MG63 (cell line): ENCODE data around the gene GSE1. TPM values are rescaled to one million over a fixed set of nuclear protein-coding genes. Genes with fewer than 3 reads are reported as not detected.

Experiments
- DNase-seq: peaks from one replicate; pipeline ENCODE4 v3.0.0-alpha.2; 2020
- H3K27me3 ChIP-seq: fragments of 250-450 bp; sonication (Bioruptor Pico); 2 replicates; pipeline ENCODE4 v1.5.1; 2020; ENCODE audit warnings: mild to moderate bottlenecking, moderate library complexity
- H3K36me3 ChIP-seq: fragments of 250-450 bp; sonication (Bioruptor Pico); 2 replicates; pipeline ENCODE4 v1.5.1; 2020; ENCODE audit warnings: mild to moderate bottlenecking, moderate library complexity
- H3K4me3 ChIP-seq: fragments of 250-450 bp; sonication (Bioruptor Pico); 2 replicates; pipeline ENCODE4 v1.5.1; 2020; ENCODE audit warnings: mild to moderate bottlenecking, moderate library complexity
- H3K9me3 ChIP-seq: fragments of 250-450 bp; sonication (Bioruptor Pico); 2 replicates; pipeline ENCODE4 v1.5.1; 2020; ENCODE audit warnings: mild to moderate bottlenecking, moderate library complexity
- total RNA-seq: library from RNA; depleted of rRNA; stranded (reverse); fragments of >200 nt; shearing (Covaris generic); gene quantifications from 2 replicates; pipeline ENCODE4 v1.2.3, GENCODE V29; 2014; ENCODE audit warnings: low replicate concordance

The GSE1 gene
- total RNA-seq, 1 experiment from 2014 or later, result 19.1 TPM

DNA sequence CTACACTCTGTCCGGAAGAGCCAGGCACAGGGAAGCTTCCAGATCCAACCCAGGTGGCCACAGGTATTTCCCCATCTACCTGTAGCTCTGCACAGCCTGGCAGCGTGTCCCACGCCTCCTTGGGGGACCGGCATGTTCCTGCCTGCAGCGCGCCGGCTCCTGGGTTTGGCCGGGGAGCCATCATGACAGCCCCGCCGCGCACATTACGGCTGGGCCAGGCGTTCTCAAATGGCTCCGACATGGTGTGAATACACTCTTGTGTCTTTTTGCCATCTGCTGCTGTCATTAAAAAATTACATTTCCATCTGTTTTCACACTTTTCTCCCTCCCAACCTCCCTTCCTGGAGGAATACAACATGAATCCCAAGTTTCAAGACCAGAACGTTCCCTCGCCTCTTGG, 83.7 kb downstream of the GSE1 start:
- no peak for DNase-seq
- H3K36me3 ChIP-seq, result no peaks in the 10 kb centered on the region
- H3K4me3 ChIP-seq, result no peak overlapping the region
- H3K9me3 ChIP-seq, result no peaks in the 10 kb centered on the region
- no peaks in the 10 kb centered on the region for H3K27me3 ChIP-seq

DNA sequence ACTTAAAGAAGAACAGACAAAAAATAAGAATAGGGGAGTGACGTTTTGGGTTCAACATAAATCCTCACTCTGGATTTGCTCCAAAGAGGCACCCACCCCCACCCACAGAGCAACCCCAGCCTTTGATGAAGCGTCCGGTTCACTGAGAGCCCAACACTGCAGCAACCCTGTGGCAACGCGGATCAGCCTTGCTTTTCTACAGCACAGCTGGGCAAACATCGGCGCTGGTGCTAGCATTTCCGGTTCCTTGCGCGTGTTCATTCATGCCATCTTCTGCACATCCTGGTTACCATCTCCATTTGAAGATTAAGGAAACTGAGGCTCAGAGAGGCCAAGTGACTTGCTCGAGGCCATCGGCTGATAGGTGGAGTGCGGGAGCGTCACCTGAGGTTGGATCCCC, 84.3 kb downstream of the GSE1 start:
- H3K9me3 ChIP-seq, result no peaks in the 10 kb centered on the region
- no peak overlapping the region for H3K4me3 ChIP-seq
- no peaks in the 10 kb centered on the region for H3K27me3 ChIP-seq
- DNase-seq, result no peak
- H3K36me3 ChIP-seq, result no peaks in the 10 kb centered on the region

DNA sequence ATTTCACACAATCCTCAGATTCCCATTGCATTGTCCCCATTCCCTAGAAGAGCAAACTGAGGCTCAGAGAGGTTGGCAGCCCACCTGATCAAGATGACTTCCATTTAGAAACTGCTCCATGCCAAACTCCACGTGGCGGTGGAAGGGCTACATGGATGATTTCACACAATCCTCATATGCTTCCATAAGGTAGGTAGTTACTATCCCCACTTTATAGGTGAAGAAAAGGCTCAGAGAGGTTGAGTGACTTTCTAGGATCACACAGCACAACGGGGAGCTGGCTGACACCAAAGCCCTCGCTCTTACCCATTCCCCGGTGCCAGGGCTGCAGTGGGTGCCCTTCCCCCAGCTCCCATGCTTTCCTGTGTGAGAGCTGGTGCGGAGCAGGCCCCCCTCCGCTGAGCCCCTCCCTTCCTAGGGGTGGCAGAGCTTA, 85.4 kb downstream of the GSE1 start:
- Histone ChIP-seq H3K36me3 (no peaks in the 10 kb centered on the region), H3K4me3 (no peak overlapping the region), H3K9me3 (no peaks in the 10 kb centered on the region), H3K27me3 (no peaks in the 10 kb centered on the region)
- DNase-seq, result no peak

DNA sequence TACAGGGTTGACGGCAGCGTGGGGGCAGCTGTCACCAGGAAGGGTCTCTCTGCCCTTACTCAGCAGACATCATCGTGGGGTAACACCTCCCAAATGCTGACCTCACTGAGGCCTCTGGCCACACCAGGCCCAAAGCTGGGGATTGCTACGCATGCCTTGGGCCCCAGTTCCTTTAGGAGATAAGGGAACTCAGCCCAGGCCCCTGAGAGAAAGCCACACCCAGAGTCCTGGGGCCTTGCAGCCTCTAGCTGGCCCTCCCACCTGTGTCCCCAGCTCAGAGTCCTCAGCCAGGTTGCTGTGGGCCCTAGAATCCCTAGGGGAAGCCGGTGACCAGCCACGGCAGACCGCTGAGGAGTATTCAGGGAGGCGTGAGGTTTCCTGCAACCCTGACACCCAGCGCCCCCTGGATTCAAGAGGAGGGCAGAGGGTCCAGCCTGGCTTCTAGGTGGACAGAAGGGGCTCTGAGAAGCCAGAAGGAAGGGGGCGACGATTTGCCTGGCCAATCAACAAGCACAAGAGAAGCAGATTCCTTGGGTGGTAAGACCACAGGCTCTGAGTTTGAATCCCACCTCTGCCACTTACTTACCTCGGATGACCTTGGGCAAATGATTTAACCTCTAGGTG, 85.9 kb downstream of the GSE1 start:
- H3K27me3 ChIP-seq, result no peaks in the 10 kb centered on the region
- no peaks in the 10 kb centered on the region for H3K36me3 ChIP-seq
- no peak overlapping the region for H3K4me3 ChIP-seq
- no peaks in the 10 kb centered on the region for H3K9me3 ChIP-seq
- no peak for DNase-seq

DNA sequence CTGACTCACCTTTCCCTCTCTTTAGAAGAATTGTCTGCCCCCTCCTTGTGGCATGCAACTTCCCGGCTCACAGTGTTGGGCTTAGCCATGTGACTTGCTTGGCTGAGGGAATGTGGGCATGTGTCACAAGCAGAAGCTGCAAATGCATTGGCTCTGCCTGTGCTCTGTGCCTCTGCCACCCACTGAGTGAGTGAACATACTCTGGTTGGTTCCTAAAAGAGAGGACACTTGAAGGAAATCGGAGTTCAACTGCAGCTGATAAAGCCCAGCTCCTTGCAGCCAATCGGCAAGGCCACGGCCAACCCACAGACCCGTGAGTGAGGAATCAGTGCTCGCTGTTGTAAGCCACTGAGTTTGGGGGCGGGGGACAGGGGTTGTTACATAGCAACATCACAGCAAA, 86.5 kb downstream of the GSE1 start:
- peak; percentile 51 for DNase-seq
- H3K4me3 ChIP-seq, result no peak overlapping the region
- no peaks in the 10 kb centered on the region for H3K9me3 ChIP-seq
- H3K27me3 ChIP-seq, result no peaks in the 10 kb centered on the region
- no peaks in the 10 kb centered on the region for H3K36me3 ChIP-seq

DNA sequence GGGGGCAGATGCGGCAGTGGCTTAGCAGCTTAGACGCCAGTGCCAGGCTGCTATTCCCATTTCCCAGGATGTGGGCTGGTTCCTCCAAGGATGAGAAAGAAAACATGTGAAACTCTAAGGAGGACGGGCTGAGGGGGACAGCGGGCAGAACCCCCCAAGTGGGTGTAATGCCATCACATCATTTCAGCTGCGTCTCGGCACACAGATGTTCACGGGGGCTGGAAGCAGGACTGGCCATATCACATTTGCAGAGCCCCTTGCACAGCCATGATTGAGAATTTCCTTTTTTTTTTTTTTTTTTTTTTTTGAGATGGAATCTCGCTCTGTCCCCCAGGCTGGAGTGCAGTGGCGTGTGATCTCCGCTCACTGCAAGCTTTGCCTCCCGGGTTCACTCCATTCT, 90.9 kb downstream of the GSE1 start:
- Histone ChIP-seq H3K27me3 (no peaks in the 10 kb centered on the region), H3K9me3 (no peaks in the 10 kb centered on the region), H3K36me3 (no peaks in the 10 kb centered on the region), H3K4me3 (no peak overlapping the region)
- DNase-seq, result no peak

DNA sequence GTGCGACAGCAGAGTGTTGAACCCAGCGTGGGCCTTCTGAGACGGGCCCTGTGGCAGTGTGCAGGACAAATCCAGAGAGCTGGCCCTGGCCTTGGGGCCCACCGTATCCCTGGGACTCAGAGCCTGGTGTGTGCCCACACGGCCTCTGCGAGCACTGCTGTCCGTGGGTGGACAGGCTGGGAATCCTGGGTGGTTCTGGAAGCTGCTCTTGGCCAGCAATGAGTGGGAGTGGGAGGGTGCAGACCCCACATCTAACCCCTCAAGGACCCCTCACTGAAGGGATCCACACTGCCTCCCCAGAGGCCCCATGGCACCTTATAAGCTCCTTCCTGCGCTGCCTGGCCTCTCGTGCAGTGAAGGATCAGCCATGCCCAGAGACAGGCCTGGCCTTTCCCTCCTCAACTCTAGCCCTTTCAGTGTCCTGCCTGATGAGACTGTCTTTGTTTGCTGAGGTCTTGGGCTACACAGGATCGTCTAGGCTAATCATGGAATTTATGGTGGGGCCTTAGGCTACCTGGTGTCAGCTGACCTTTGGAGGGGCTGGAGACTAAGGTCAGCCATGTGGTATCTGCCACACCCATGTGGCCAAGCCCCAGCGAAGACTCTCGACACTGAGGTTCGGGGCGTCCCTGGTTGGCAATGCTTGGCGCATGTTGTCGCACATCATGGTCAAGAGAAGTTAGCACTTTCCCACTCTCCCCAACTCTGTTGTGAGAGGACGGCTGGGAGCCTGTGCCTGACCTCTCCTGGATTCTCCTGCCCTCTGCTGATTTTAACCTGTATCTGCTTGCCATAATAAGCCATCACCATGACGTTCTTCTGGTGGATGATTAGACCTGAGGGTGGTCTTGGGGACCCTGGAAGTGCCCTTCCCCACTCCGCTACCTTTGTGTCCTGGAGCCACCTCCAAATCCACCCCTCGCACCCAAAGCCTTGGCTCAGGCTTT, 92.1 kb downstream of the GSE1 start:
- no peak overlapping the region for H3K4me3 ChIP-seq
- no peak for DNase-seq
- H3K36me3 ChIP-seq, result no peaks in the 10 kb centered on the region
- no peaks in the 10 kb centered on the region for H3K9me3 ChIP-seq
- H3K27me3 ChIP-seq, result no peaks in the 10 kb centered on the region

DNA sequence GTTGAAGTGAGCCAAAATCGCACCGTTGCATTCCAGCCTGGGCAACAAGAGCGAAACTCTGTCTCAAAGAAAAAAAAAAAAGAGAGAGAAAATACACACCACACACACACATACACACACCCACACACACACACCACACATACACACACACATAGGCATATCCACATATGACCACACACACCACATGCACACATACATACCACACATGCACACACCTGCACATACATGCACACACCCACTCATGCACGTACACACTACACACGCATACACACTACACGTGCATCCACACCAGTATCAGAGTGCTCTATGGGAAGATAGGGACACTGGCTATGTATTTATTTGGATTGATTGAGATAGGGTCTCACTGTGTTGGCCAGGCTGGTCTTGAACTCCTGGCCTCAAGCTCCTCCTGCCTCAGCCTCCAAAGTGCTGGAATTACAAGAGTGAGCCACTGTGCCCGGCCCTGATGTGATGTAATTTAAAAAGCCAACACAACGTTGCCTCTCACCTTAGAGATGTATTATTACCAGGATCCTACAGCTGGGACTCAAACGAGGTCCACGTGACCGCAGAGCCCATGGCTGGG, 93.4 kb downstream of the GSE1 start:
- no peaks in the 10 kb centered on the region for H3K27me3 ChIP-seq
- no peaks in the 10 kb centered on the region for H3K9me3 ChIP-seq
- no peak overlapping the region for H3K4me3 ChIP-seq
- H3K36me3 ChIP-seq, result no peaks in the 10 kb centered on the region
- no peak for DNase-seq

DNA sequence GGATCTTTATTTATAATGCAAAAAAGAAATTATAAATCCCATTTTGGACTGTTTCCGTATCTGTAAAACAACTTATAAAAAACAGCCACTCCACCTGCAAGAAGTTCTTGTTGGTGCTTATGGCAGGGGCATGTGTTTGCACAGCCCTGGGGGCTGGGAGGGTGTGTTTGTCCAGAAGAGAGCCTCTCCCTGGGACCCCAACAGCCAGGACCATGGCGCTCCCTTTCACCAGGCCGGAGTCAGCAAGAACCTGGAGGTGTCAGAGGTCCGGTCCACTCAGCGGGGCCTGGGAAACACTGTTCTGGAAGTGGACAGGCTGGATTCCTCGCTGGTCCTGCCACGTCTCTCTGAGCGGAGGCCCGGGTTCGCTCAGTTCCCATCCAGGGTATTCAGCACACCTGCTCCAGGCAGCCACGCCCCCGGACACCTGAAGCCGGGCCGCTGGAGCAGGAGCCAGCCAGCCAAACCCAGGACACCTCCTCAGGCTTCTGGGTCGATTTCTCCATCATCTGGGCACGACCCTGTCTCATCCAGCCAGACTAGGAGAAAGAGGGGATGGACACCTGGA, 94.5 kb downstream of the GSE1 start:
- Histone ChIP-seq H3K36me3 (no peaks in the 10 kb centered on the region), H3K4me3 (no peak overlapping the region), H3K27me3 (no peaks in the 10 kb centered on the region), H3K9me3 (no peaks in the 10 kb centered on the region; the same call in 1 of the 2 replicates)
- DNase-seq, result no peak

DNA sequence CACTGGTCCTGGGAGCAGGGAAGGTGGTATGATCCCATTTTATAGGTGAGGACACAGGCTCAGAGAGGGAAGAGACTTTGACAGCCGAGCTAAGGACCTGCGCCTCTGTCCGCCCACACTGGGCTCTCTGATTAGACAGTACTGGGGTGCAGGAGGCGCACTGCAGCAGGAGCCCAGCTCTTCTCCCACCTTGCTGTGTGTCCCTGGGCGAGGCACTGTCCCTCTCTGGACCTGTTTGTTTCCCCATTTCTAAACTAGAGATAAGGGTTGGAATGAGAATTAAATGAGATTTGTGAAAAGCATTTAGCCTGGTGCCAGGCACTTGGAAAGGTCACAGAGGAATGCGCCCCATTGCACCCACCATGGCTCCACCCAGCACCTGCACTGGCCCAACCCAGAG, 95.2 kb downstream of the GSE1 start:
- H3K36me3 ChIP-seq, result no peaks in the 10 kb centered on the region
- H3K9me3 ChIP-seq, result no peaks in the 10 kb centered on the region; the same call in 1 of the 2 replicates
- no peaks in the 10 kb centered on the region for H3K27me3 ChIP-seq
- no peak overlapping the region for H3K4me3 ChIP-seq
- no peak for DNase-seq

DNA sequence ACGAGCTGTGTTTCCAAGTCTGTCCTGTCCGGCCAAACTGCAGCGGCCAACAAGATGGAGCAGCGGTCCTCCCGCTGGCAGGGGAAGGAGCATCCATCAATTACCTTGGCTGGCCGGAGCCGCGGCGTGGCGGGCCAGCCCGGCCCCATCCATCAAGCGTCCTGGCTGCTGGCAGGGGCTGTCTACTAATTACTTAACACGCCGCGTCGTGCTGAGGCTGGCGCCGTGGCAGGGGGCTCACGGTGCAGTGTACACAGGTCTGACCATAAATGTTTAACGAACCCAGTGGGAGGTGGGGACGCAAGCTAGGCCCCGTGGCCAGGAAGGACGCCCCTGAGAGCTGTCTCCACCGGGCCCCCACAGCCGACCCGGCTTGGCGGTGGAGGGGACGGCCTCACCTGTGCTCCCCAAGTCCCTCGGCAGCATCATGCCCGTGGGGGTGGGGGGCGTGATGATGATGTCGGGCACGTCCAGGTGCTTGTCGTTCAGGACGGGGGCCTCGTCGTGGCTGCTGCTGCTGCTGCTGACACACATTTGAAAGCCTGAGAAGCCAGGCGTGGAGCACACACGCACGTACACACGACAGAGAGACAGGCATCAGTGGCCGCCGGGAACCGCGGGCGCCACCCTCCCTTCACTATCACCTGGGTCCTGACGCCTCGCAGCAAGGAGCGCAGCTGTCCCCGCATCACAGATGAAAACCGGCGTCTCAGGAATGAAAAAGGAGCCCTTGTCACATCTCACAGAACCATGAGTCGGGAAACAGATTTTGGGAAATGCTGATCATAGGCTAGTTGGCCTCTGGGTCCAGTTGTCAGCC, 96.9 kb downstream of the GSE1 start:
- no peak for DNase-seq
- Histone ChIP-seq H3K27me3 (no peaks in the 10 kb centered on the region), H3K36me3 (no peaks in the 10 kb centered on the region), H3K4me3 (no peak overlapping the region), H3K9me3 (no peaks in the 10 kb centered on the region; the same call in 1 of the 2 replicates)

DNA sequence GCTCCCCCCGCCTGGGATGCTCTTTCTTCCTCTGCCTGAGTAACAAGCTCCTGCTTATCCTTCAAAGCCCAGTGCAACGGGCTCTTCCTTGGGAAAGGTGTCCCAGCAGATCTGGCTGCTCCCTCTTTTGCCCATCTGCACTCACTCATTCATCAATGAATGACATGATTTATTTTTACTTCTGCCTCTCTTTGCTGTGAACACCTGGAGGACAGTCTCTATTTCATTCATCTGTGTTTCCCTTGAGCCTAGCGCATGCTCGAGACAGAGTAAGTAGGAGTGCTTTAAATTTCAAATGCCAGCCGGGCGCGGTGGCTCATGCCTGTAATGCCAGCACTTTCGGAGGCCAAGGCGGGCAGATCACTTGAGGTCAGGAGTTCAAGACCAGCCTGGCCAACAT, 97.6 kb downstream of the GSE1 start:
- DNase-seq, result no peak
- H3K9me3 ChIP-seq, result no peaks in the 10 kb centered on the region; the same call in 1 of the 2 replicates
- no peak overlapping the region for H3K4me3 ChIP-seq
- H3K36me3 ChIP-seq, result no peaks in the 10 kb centered on the region
- no peaks in the 10 kb centered on the region for H3K27me3 ChIP-seq

DNA sequence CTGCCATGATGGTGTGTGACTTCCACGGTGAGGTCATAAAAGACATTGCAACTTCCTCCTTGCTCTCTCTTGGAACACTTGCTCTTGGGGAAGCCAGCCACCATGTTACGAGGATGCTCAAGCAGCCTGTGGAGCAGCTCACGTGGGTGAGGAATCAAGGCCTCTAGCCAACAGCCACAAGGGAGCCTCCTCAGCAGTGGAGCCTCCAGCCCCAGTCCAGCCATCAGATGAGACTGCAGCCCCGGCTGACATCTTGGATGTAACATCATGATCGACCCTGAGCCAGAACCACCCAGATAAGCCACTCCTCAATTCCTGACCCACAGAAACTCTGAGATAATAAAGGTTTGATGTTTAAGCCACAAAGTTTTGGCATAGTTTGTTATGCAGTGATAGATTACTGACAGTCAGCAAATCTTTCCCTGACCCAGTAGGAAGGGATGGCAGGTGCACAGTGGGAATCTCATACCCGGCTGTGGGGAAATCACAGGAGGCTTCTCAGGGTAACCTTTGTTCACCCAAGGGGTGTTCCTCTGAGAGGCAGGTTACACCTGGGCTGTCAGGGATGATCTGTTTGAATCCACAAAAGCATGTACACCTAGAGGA, 99.0 kb downstream of the GSE1 start:
- Histone ChIP-seq H3K4me3 (no peak overlapping the region), H3K27me3 (no peaks in the 10 kb centered on the region), H3K9me3 (no peaks in the 10 kb centered on the region; the same call in 1 of the 2 replicates), H3K36me3 (no peaks in the 10 kb centered on the region)
- DNase-seq, result no peak

DNA sequence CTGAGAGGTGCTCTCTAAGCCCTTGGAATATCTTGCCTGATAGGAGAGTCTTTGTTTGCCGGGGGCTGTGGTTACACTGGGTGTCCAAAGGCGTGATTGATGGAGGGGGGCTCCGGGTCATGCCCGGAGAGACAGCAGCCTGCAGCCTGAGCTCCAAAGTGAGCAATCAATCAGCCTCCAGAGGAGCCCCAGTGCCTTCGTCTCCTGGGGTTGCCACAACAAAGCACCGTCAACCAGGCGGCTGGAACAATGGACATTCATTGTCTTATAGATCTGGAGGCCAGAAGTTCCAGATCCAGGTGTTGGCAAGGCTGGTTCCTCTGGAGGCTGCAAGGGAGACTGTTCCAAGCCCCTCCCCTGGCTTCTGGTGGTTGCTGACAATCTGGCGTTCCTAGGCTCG, 99.7 kb downstream of the GSE1 start:
- H3K4me3 ChIP-seq, result no peak overlapping the region
- no peak for DNase-seq
- no peaks in the 10 kb centered on the region for H3K36me3 ChIP-seq
- no peaks in the 10 kb centered on the region for H3K27me3 ChIP-seq
- H3K9me3 ChIP-seq, result no peaks in the 10 kb centered on the region; the same call in 1 of the 2 replicates

DNA sequence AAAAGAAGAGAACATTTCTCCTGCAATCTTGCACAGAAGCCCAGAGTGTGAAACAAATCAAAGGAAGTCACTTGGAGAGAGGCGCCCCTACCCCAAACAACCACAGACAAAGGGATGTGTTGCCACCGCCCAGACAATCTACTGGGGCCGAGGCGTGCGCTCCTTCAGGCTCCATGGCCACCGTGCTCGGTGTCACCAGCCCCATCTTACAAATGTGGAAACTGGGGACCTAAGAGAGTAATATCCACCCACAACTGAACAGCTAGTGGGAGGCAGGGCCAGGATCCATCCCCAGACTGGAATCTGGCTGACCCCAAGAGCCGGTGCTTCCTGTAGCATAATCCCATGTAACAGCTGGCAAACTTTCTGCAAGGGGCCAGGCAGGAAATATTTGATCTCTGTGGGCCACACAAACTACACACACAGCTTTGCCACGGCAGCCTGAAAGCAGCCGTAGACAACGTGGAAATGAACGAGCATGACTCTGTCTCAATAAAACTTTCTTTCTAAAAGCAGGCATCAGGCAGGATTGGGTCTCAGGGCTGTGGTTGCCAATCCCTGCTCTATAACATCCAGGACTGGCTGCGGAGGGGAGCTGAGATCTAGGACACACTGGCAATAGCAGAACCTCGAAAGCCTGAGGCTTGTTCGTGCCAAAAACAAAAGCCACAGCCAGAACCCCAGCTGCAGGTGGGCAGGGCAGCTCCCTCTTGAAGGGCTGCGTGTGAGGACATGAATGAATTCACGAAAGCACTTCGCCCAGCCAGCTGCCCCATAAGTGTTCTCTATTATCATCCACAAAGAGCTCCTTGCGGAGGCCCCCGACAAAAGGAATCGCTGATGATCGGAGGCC, 102.3 kb downstream of the GSE1 start:
- no peak for DNase-seq
- Histone ChIP-seq H3K9me3 (no peaks in the 10 kb centered on the region; the same call in 1 of the 2 replicates), H3K27me3 (no peaks in the 10 kb centered on the region), H3K4me3 (no peak overlapping the region), H3K36me3 (no peaks in the 10 kb centered on the region)
